Endodermal cell (in vitro differentiated cells): ENCODE data around the gene PIK3C3. TPM values are rescaled to one million over a fixed set of nuclear protein-coding genes. Genes with fewer than 3 reads are reported as not detected.
A peak's percentile ranks its signal among the peaks of the same experiment; 100 is the strongest.

ENCODE experiments used
- DNase-seq: peaks from one replicate; pipeline ENCODE4 v3.0.0-alpha.2; 2017
- H3K27ac ChIP-seq: 2 replicates; pipeline ENCODE4 v1.5.1; 2013; ENCODE audit warnings: mild to moderate bottlenecking, low read depth, low read length, moderate library complexity
- H3K27me3 ChIP-seq: 2 replicates; pipeline ENCODE4 v1.6.1; 2013; ENCODE audit warnings: mild to moderate bottlenecking, low read length, moderate library complexity; ENCODE audit not compliant: insufficient read depth, control insufficient read depth, poor library complexity, severe bottlenecking
- H3K36me3 ChIP-seq: 2 replicates; pipeline ENCODE4 v1.7.0; 2013; ENCODE audit warnings: mild to moderate bottlenecking, low read length, moderate library complexity; ENCODE audit not compliant: control insufficient read depth, insufficient read depth
- H3K4me1 ChIP-seq: one replicate; pipeline ENCODE4 v1.7.0; 2013; ENCODE audit warnings: low read length; ENCODE audit not compliant: control insufficient read depth, insufficient read depth
- H3K4me3 ChIP-seq: 2 replicates; pipeline ENCODE4 v1.5.1; 2013; ENCODE audit warnings: mild to moderate bottlenecking, low read length, moderate library complexity
- H3K9ac ChIP-seq: 2 replicates; pipeline ENCODE4 v1.6.1; 2013; ENCODE audit warnings: mild to moderate bottlenecking, low read length, moderate library complexity; ENCODE audit not compliant: poor library complexity, severe bottlenecking; ENCODE audit errors: extremely low read depth
- H3K9me3 ChIP-seq: 2 replicates; pipeline ENCODE4 v1.6.1; 2013; ENCODE audit warnings: mild to moderate bottlenecking, low read length, moderate library complexity; ENCODE audit not compliant: control insufficient read depth
- H3K27ac Mint-ChIP-seq: 2 replicates; pipeline ENCODE4 v1.8.0; 2020; ENCODE audit warnings: mixed read lengths
- H3K27me3 Mint-ChIP-seq: 2 replicates; pipeline ENCODE4 v1.8.0; 2021; ENCODE audit warnings: mild to moderate bottlenecking, mixed read lengths; ENCODE audit not compliant: insufficient read depth
- H3K36me3 Mint-ChIP-seq: 2 replicates; pipeline ENCODE4 v1.8.0; 2020; ENCODE audit warnings: low read depth, mixed read lengths
- H3K4me1 Mint-ChIP-seq: 2 replicates; pipeline ENCODE4 v1.8.0; 2020; ENCODE audit warnings: mixed read lengths
- H3K4me3 Mint-ChIP-seq: 2 replicates; pipeline ENCODE4 v1.8.0; 2020; ENCODE audit warnings: mild to moderate bottlenecking, moderate library complexity, mixed read lengths
- H3K9me3 Mint-ChIP-seq: 2 replicates; pipeline ENCODE4 v1.8.0; 2020; ENCODE audit warnings: mild to moderate bottlenecking, mixed read lengths
- CTCF ChIP-seq: fragments of 200-600 bp; sonication (generic); conservative IDR thresholded peaks from 2 replicates; pipeline ENCODE4 v1.5.0; 2021; ENCODE audit warnings: antibody characterized with exemption, mild to moderate bottlenecking
- WGBS, 2 experiments: methylation state at CpG; one replicate each; pipeline versions ENCODE4 v1.1.5 to v1.1.7; 2013; ENCODE audit warnings: missing lambda C conversion rate in 2 of 2, mixed read lengths in 1 of 2; ENCODE audit not compliant: insufficient coverage in 1 of 2, insufficient read length in 1 of 2; 5-methylcytosine and 5-hydroxymethylcytosine counted together
- total RNA-seq, 2 donors: library from RNA; stranded (reverse); fragmentation: NEBNext Ultra II Directional in 1 of 2; extraction: Animal tissue kit (Norgen Biotek cat#: 25700) in 1 of 2; gene quantifications; 2 replicates in 1 of 2; 3 replicates in 1 of 2; pipeline ENCODE4 v1.2.1, GENCODE V29; 2021

Gene PIK3C3
- total RNA-seq, 2 donors from 2014 or later = 47.0 to 64.8 TPM

- Histone ChIP-seq H3K9me3 (no peaks in the 10 kb centered on the region), H3K27ac (no peak overlapping the region)
These were observed 19.8 kb downstream of the PIK3C3 start for GRCh38 chr18:41974796-41975201.

GRCh38 chr18:41975284-41975683 is 20.2 kb downstream of the PIK3C3 start:
- no peaks in the 10 kb centered on the region for H3K9me3 Mint-ChIP-seq
- no peaks in the 10 kb centered on the region for H3K4me1 Mint-ChIP-seq
- no peaks in the 10 kb centered on the region for H3K27me3 Mint-ChIP-seq
- Histone ChIP-seq H3K27ac (no peak overlapping the region), H3K4me1 (no peaks in the 10 kb centered on the region), H3K9me3 (no peaks in the 10 kb centered on the region), H3K36me3 (peaks cover 28% of the 10 kb centered on the region), H3K4me3 (no peak overlapping the region), H3K9ac (no peak overlapping the region), H3K27me3 (no peaks in the 10 kb centered on the region)
- no peak overlapping the region for H3K27ac Mint-ChIP-seq
- peaks cover 30% of the 10 kb centered on the region for H3K36me3 Mint-ChIP-seq
- WGBS, 2 experiments = 96 to 98% methylated on average over 4 to 5 of the region's 5 CpGs
- DNase-seq = no peak
- no peak overlapping the region for H3K4me3 Mint-ChIP-seq
- no peak for TF ChIP-seq CTCF

More at GRCh38 chr18:41974796-41975201, 19.8 kb downstream of the PIK3C3 start:
- no peak overlapping the region for H3K4me3 Mint-ChIP-seq
- H3K4me3 ChIP-seq = no peak overlapping the region
- H3K36me3 ChIP-seq = peaks cover 33% of the 10 kb centered on the region
- no peak overlapping the region for H3K9ac ChIP-seq
- H3K27me3 Mint-ChIP-seq = no peaks in the 10 kb centered on the region
- H3K4me1 Mint-ChIP-seq = no peaks in the 10 kb centered on the region
- TF ChIP-seq CTCF = no peak
- 87% methylated on average over 1 of the region's 1 CpG; no CpG with 5 or more reads in 1 of the 2 experiments for WGBS, 2 experiments
- no peaks in the 10 kb centered on the region for H3K27me3 ChIP-seq
- no peaks in the 10 kb centered on the region for H3K4me1 ChIP-seq
- no peak for DNase-seq
- H3K9me3 Mint-ChIP-seq = no peaks in the 10 kb centered on the region
- peak overlapping the region; percentile 28 for H3K27ac Mint-ChIP-seq
- peaks cover 33% of the 10 kb centered on the region for H3K36me3 Mint-ChIP-seq

- Mint-ChIP-seq H3K36me3 (peaks cover 27% of the 10 kb centered on the region), H3K4me3 (no peak overlapping the region), H3K27ac (no peak overlapping the region), H3K4me1 (no peaks in the 10 kb centered on the region), H3K9me3 (no peaks in the 10 kb centered on the region), H3K27me3 (no peaks in the 10 kb centered on the region)
- no peaks in the 10 kb centered on the region for H3K4me1 ChIP-seq
- no peak for TF ChIP-seq CTCF
- no peaks in the 10 kb centered on the region for H3K9me3 ChIP-seq
- no peak overlapping the region for H3K27ac ChIP-seq
- no peak overlapping the region for H3K9ac ChIP-seq
- H3K36me3 ChIP-seq = peaks cover 22% of the 10 kb centered on the region
- H3K4me3 ChIP-seq = no peak overlapping the region
- WGBS, 2 experiments = 95 to 98% methylated on average over 3 to 6 of the region's 6 CpGs
- no peaks in the 10 kb centered on the region for H3K27me3 ChIP-seq
- DNase-seq = no peak
These were observed 22.2 kb downstream of the PIK3C3 start for GRCh38 chr18:41977233-41977632.
